GM10847 (cell line): ENCODE data around the gene CFAP53.

Experiments
- POLR2A ChIP-seq: IDR thresholded peaks from 2 replicates; pipeline ENCODE4 v1.6.1; 2011; ENCODE audit not compliant: insufficient read length; ENCODE audit errors: extremely low read depth

CFAP53 gene

GRCh38 chr18:50247561-50247960 lies 18.7 kb downstream of the CFAP53 start:
- no peak for TF ChIP-seq POLR2A

- no peak for TF ChIP-seq POLR2A
Measured at GRCh38 chr18:50240080-50240563, 26.2 kb downstream of the CFAP53 start.

GRCh38 chr18:50232419-50232818 lies 33.9 kb downstream of the CFAP53 start:
- TF ChIP-seq POLR2A: no peak

- no peak for TF ChIP-seq POLR2A
Measured at GRCh38 chr18:50231621-50232020, 34.7 kb downstream of the CFAP53 start.

GRCh38 chr18:50218432-50219197 lies 47.7 kb downstream of the CFAP53 start:
- TF ChIP-seq POLR2A: no peak

GRCh38 chr18:50209311-50209710 lies 57.0 kb downstream of the CFAP53 start:
- no peak for TF ChIP-seq POLR2A

- TF ChIP-seq POLR2A: no peak
Measured at GRCh38 chr18:50207722-50208121, 58.6 kb downstream of the CFAP53 start.

GRCh38 chr18:50203801-50204604 lies 62.3 kb downstream of the CFAP53 start:
- no peak for TF ChIP-seq POLR2A

GRCh38 chr18:50201476-50202018 lies 64.7 kb downstream of the CFAP53 start:
- TF ChIP-seq POLR2A: no peak

GRCh38 chr18:50199921-50200320 lies 66.4 kb downstream of the CFAP53 start:
- TF ChIP-seq POLR2A: no peak

- TF ChIP-seq POLR2A: no peak
Measured at GRCh38 chr18:50199346-50199855, 66.9 kb downstream of the CFAP53 start.

- TF ChIP-seq POLR2A: no peak
Measured at GRCh38 chr18:50196261-50196660, 70.0 kb downstream of the CFAP53 start.

- TF ChIP-seq POLR2A: no peak
Measured at GRCh38 chr18:50195689-50196088, 70.6 kb downstream of the CFAP53 start.

- no peak for TF ChIP-seq POLR2A
Measured at GRCh38 chr18:50194631-50195532, 71.4 kb downstream of the CFAP53 start, which contains the start of gene MYO5B. TSS of gene MYO5B (minus strand) at chr18:50195147. CDS start at chr18:50194793, 354 bp downstream.
